ENCODE measurements around the gene NFKBIL1. TPM values are rescaled to one million over a fixed set of nuclear protein-coding genes. Genes with fewer than 3 reads are reported as not detected.
A peak's percentile ranks its signal among the peaks of the same experiment; 100 is the strongest.

NFKBIL1 gene
- total and polyA plus RNA-seq, 9 of the 15 experiments (the other 6 are each of a cell fraction or from before 2014, with no cell fraction given): 0.49 to 33.1 (median 7.6) TPM

DNA sequence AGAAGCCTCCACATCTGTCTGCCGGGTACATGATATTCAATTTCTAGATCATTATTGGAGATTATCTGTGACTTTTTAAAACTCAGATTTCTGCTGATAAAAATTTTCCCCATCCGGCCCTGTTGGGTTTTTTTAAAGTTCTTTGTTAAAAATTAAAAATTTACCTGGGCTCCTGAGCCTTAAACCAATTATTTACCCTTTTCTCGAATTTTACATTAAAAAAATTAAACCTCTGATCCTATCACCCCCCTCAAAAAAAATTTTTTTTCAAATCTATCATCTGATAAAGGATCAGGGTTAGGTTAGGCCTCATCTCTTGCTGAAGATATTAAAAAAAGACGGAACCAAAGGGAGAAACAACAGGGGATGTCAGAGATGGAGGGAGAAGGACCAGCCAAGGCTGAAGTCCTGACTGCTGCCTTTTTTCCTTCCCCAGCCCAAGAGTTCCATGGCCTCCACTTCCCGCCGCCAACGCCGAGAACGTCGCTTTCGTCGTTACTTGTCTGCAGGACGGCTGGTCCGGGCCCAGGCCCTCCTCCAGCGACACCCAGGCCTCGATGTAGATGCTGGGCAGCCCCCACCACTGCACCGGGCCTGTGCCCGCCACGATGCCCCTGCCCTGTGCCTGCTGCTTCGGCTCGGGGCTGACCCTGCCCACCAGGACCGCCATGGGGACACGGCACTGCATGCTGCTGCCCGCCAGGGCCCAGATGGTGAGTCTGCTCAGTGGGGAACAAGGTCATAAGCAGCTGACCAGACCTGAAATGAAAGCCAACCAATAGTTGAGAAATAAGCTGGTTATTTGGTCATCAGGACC is 527 bp downstream of the NFKBIL1 start (continued):
- TF ChIP-seq, protein P1, sequence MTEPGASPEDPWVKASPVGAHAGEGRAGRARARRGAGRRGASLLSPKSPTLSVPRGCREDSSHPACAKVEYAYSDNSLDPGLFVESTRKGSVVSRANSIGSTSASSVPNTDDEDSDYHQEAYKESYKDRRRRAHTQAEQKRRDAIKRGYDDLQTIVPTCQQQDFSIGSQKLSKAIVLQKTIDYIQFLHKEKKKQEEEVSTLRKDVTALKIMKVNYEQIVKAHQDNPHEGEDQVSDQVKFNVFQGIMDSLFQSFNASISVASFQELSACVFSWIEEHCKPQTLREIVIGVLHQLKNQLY (CRISPR knock-in tag; conservative IDR thresholded peaks at IDR 0.05): no peak
- TF ChIP-seq ELF4 (CRISPR knock-in tag; IDR thresholded peaks at IDR 0.05): no peak
- TF ChIP-seq, protein P2, sequence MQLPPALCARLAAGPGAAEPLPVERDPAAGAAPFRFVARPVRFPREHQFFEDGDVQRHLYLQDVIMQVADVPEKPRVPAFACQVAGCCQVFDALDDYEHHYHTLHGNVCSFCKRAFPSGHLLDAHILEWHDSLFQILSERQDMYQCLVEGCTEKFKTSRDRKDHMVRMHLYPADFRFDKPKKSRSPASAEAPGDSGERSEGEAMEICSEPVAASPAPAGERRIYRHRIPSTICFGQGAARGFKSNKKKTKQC (CRISPR knock-in tag; IDR thresholded peaks at IDR 0.05): peak; percentile 81; the same call in 1 of the 2 replicates
- TF ChIP-seq, protein P3, sequence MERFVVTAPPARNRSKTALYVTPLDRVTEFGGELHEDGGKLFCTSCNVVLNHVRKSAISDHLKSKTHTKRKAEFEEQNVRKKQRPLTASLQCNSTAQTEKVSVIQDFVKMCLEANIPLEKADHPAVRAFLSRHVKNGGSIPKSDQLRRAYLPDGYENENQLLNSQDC (CRISPR knock-in tag; IDR thresholded peaks at IDR 0.05): no peak
- TF ChIP-seq CBFA2T3 (IDR thresholded peaks at IDR 0.05): no peak
- no peak for TF ChIP-seq ZBTB7A (IDR thresholded peaks at IDR 0.05; ENCODE audit: borderline replicate concordance, control insufficient read depth, low read depth, low read length)
- TF ChIP-seq, protein P4, sequence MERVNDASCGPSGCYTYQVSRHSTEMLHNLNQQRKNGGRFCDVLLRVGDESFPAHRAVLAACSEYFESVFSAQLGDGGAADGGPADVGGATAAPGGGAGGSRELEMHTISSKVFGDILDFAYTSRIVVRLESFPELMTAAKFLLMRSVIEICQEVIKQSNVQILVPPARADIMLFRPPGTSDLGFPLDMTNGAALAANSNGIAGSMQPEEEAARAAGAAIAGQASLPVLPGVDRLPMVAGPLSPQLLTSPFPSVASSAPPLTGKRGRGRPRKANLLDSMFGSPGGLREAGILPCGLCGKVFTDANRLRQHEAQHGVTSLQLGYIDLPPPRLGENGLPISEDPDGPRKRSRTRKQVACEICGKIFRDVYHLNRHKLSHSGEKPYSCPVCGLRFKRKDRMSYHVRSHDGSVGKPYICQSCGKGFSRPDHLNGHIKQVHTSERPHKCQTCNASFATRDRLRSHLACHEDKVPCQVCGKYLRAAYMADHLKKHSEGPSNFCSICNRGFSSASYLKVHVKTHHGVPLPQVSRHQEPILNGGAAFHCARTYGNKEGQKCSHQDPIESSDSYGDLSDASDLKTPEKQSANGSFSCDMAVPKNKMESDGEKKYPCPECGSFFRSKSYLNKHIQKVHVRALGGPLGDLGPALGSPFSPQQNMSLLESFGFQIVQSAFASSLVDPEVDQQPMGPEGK (CRISPR knock-in tag; IDR thresholded peaks at IDR 0.05; ENCODE audit: borderline replicate concordance): no peak
- no peak; the same call in 1 of the 2 replicates for TF ChIP-seq PML (IDR thresholded peaks at IDR 0.05; ENCODE audit: low read length)
- TF ChIP-seq, protein P5, sequence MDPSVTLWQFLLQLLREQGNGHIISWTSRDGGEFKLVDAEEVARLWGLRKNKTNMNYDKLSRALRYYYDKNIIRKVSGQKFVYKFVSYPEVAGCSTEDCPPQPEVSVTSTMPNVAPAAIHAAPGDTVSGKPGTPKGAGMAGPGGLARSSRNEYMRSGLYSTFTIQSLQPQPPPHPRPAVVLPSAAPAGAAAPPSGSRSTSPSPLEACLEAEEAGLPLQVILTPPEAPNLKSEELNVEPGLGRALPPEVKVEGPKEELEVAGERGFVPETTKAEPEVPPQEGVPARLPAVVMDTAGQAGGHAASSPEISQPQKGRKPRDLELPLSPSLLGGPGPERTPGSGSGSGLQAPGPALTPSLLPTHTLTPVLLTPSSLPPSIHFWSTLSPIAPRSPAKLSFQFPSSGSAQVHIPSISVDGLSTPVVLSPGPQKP (CRISPR knock-in tag; IDR thresholded peaks at IDR 0.05): no peak
- TF ChIP-seq ERF (CRISPR knock-in tag; IDR thresholded peaks at IDR 0.05): peak; percentile 90
- no peak for TF ChIP-seq SREBF2 (CRISPR knock-in tag; IDR thresholded peaks at IDR 0.05)
- TF ChIP-seq EHMT2 (IDR thresholded peaks at IDR 0.05): no peak
- TF ChIP-seq, protein P6, sequence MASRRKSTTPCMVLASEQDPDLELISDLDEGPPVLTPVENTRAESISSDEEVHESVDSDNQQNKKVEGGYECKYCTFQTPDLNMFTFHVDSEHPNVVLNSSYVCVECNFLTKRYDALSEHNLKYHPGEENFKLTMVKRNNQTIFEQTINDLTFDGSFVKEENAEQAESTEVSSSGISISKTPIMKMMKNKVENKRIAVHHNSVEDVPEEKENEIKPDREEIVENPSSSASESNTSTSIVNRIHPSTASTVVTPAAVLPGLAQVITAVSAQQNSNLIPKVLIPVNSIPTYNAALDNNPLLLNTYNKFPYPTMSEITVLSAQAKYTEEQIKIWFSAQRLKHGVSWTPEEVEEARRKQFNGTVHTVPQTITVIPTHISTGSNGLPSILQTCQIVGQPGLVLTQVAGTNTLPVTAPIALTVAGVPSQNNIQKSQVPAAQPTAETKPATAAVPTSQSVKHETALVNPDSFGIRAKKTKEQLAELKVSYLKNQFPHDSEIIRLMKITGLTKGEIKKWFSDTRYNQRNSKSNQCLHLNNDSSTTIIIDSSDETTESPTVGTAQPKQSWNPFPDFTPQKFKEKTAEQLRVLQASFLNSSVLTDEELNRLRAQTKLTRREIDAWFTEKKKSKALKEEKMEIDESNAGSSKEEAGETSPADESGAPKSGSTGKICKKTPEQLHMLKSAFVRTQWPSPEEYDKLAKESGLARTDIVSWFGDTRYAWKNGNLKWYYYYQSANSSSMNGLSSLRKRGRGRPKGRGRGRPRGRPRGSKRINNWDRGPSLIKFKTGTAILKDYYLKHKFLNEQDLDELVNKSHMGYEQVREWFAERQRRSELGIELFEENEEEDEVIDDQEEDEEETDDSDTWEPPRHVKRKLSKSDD (conservative IDR thresholded peaks at IDR 0.05; ENCODE audit: low read length): 0 out of 2 replicates have a peak, but pooled peaks have one; percentile 7
- 0 out of 2 replicates have a peak, but pooled peaks have one; percentile 69 for TF ChIP-seq ZNF12 (CRISPR knock-in tag; IDR thresholded peaks at IDR 0.05)
- no peak for TF ChIP-seq TBP (optimal IDR thresholded peaks at IDR 0.05; ENCODE audit: low read depth, low read length)
- no peak for TF ChIP-seq PURB (CRISPR knock-in tag; IDR thresholded peaks at IDR 0.05; ENCODE audit: low read depth)
- no peak for TF ChIP-seq EWSR1 (IDR thresholded peaks at IDR 0.05; ENCODE audit: borderline replicate concordance, low read depth, partially characterized antibody)
- no peak for TF ChIP-seq ZNF57 (CRISPR knock-in tag; IDR thresholded peaks at IDR 0.05)
